Head of caudate nucleus (tissue), 42 donors: ENCODE results near the gene TPBGL.

ENCODE experiments used
- DNase-seq, 42 donors: peaks; one replicate each; pipeline versions ENCODE4 v3.0.0 to v3.0.0-alpha.2; 2020 to 2021; ENCODE audit warnings: mixed read lengths in 7 of 42
- intact Hi-C: fragments of 100-400 bp; cut with DNase I; formaldehyde crosslinking; loops from one replicate; pipeline ENCODE4 v1.15.0; 2022

Gene TPBGL

GRCh38 chr11:75204685-75205563 lies 35.6 kb upstream of the TPBGL start:
- DNase-seq: peak; percentile 68 to 90 (median 81)
- intact Hi-C loops: loop anchor here (2.0 kb wide), 1 partner anchor 62 kb away; no protein-coding TSS in a partner anchor

- DNase-seq: no peak
Measured at GRCh38 chr11:75205564-75206020, 35.0 kb upstream of the TPBGL start.

GRCh38 chr11:75208446-75208845 lies 32.1 kb upstream of the TPBGL start:
- intact Hi-C loops: no loop called here
- DNase-seq: no peak

More at GRCh38 chr11:75205564-75206020, 35.0 kb upstream of the TPBGL start:
- intact Hi-C loops: loop anchor here (2.0 kb wide), 1 partner anchor 63 kb away; no protein-coding TSS in a partner anchor

- intact Hi-C loops: no loop called here
- peak in 7 of 42 donors; percentile 32 to 51 (median 38) for DNase-seq
Measured at GRCh38 chr11:75212411-75212810, 28.2 kb upstream of the TPBGL start.

- intact Hi-C loops: no loop called here
- peak in 37 of 42 donors; percentile 25 to 80 (median 52) for DNase-seq
Measured at GRCh38 chr11:75214411-75214821, 26.2 kb upstream of the TPBGL start.

GRCh38 chr11:75214843-75215242 lies 25.7 kb upstream of the TPBGL start:
- no peak for DNase-seq
- intact Hi-C loops: no loop called here

GRCh38 chr11:75219869-75220268 lies 20.7 kb upstream of the TPBGL start:
- intact Hi-C loops: no loop called here
- DNase-seq: peak in 1 of 42 donors; percentile 24

GRCh38 chr11:75223954-75224643 lies 16.5 kb upstream of the TPBGL start:
- peak in 1 of 42 donors; percentile 15 for DNase-seq
- intact Hi-C loops: no loop called here

- peak in 1 of 42 donors; percentile 23 for DNase-seq
- intact Hi-C loops: no loop called here
Measured at GRCh38 chr11:75225794-75226193, 14.8 kb upstream of the TPBGL start.

GRCh38 chr11:75229466-75229865 lies 11.1 kb upstream of the TPBGL start:
- intact Hi-C loops: no loop called here
- DNase-seq: peak in 2 of 42 donors; percentile 2 to 29

GRCh38 chr11:75230621-75231020 lies 10.0 kb upstream of the TPBGL start:
- intact Hi-C loops: no loop called here
- DNase-seq: peak in 1 of 42 donors; percentile 30

- intact Hi-C loops: no loop called here
- DNase-seq: no peak
Measured at GRCh38 chr11:75233754-75234172, 6.8 kb upstream of the TPBGL start.

- DNase-seq: peak in 3 of 42 donors; percentile 13 to 33 (median 20)
Measured at GRCh38 chr11:75236062-75236461, 4.5 kb upstream of the TPBGL start.

GRCh38 chr11:75237050-75237449 lies 3.5 kb upstream of the TPBGL start:
- peak in 2 of 42 donors; percentile 1 to 19 for DNase-seq
- intact Hi-C loops: no loop called here

More at GRCh38 chr11:75236062-75236461, 4.5 kb upstream of the TPBGL start:
- intact Hi-C loops: no loop called here

- DNase-seq: peak in 5 of 42 donors; percentile 3 to 35 (median 15)
- intact Hi-C loops: no loop called here
Measured at GRCh38 chr11:75238595-75239440, 1.8 kb upstream of the TPBGL start.

GRCh38 chr11:75239531-75240290 lies 863 bp upstream of the TPBGL start:
- peak in 6 of 42 donors; percentile 4 to 45 (median 26) for DNase-seq
- intact Hi-C loops: no loop called here

GRCh38 chr11:75241036-75241905 lies 697 bp downstream of the TPBGL start:
- peak; percentile 22 to 91 (median 80) for DNase-seq
- intact Hi-C loops: no loop called here
